ENCODE measurements around the gene CDH4.

Gene CDH4

GRCh38 chr20:61690150-61690549 is 438.1 kb downstream of the CDH4 start:
- no peak overlapping the region for H2BK12ac ChIP-seq (ENCODE audit: low read length)
- no peak overlapping the region for H2AFZ ChIP-seq (ENCODE audit: low read length)
- H2BK15ac ChIP-seq (ENCODE audit: low read length) = no peak overlapping the region
- no CpG with 5 or more reads among the region's 7 CpGs for whole genome bisulfite sequencing, 2 donors (ENCODE audit: extremely low coverage in 2 of 2, insufficient read length in 2 of 2, insufficient replicate concordance in 1 of 2)
- H3K79me1 ChIP-seq (ENCODE audit: low read depth, low read length) = no peaks in the 10 kb centered on the region
- H2BK120ac ChIP-seq (ENCODE audit: low read depth, low read length) = no peak overlapping the region
- H3K27me3 ChIP-seq (ENCODE audit: control insufficient read depth in 3 of 3, insufficient read depth in 3 of 3, low read depth in 1 of 3, low read length in 3 of 3) = no peaks in the 10 kb centered on the region
- no peak overlapping the region for H3K18ac ChIP-seq (ENCODE audit: low read length)
- H3K4me2 ChIP-seq (ENCODE audit: insufficient read depth, low read length, poor library complexity, severe bottlenecking) = no peak overlapping the region
- H3K14ac ChIP-seq (ENCODE audit: low read length) = no peak overlapping the region
- H2AK5ac ChIP-seq (ENCODE audit: low read depth, low read length) = no peak overlapping the region
- peaks cover 0 to 4% of the 10 kb centered on the region in 2 donors for H3K9me3 ChIP-seq (replicated peaks in 1 of 2; ENCODE audit: control insufficient read depth in 2 of 2, insufficient read depth in 1 of 2, low read depth in 1 of 2, low read length in 2 of 2)
- DNase-seq (ENCODE audit: low spot score) = no peak
- H4K91ac ChIP-seq (ENCODE audit: low read depth, low read length, poor library complexity) = peak overlapping the region; percentile 25
- peaks cover 0 to 12% of the 10 kb centered on the region in 2 donors for H3K4me1 ChIP-seq (ENCODE audit: control insufficient read depth in 2 of 2, insufficient read depth in 1 of 2, low read depth in 1 of 2, low read length in 2 of 2)
- no peak overlapping the region for H3K27ac ChIP-seq (replicated peaks; ENCODE audit: low read length)
- no peaks in the 10 kb centered on the region for H3K36me3 ChIP-seq (replicated peaks in 1 of 2; ENCODE audit: control insufficient read depth in 2 of 2, insufficient read depth in 2 of 2, low read length in 2 of 2)
- H3K4me3 ChIP-seq (ENCODE audit: low read length in 2 of 2) = no peak overlapping the region
- no peak overlapping the region for H2BK5ac ChIP-seq (ENCODE audit: low read length)
- H4K8ac ChIP-seq (ENCODE audit: low read depth, low read length) = no peak overlapping the region
- H3K9ac ChIP-seq (ENCODE audit: low read depth, low read length, poor library complexity) = no peak overlapping the region
- no peak overlapping the region for H3K23ac ChIP-seq (ENCODE audit: low read depth, low read length, poor library complexity)
- no peak overlapping the region for H3K4ac ChIP-seq (ENCODE audit: low read length)

GRCh38 chr20:61690993-61691838 is 439.2 kb downstream of the CDH4 start:
- Histone ChIP-seq H3K4me2 (ENCODE audit: insufficient read depth, low read length, poor library complexity, severe bottlenecking) (no peak overlapping the region), H3K18ac (ENCODE audit: low read length) (no peak overlapping the region), H3K27me3 (ENCODE audit: control insufficient read depth in 3 of 3, insufficient read depth in 3 of 3, low read depth in 1 of 3, low read length in 3 of 3) (no peaks in the 10 kb centered on the region), H3K4me3 (ENCODE audit: low read length in 2 of 2) (no peak overlapping the region), H3K79me1 (ENCODE audit: low read depth, low read length) (no peaks in the 10 kb centered on the region), H4K91ac (ENCODE audit: low read depth, low read length, poor library complexity) (no peak overlapping the region), H3K36me3 (replicated peaks in 1 of 2; ENCODE audit: control insufficient read depth in 2 of 2, insufficient read depth in 2 of 2, low read length in 2 of 2) (no peaks in the 10 kb centered on the region), H2BK12ac (ENCODE audit: low read length) (no peak overlapping the region), H3K9me3 (replicated peaks in 1 of 2; ENCODE audit: control insufficient read depth in 2 of 2, insufficient read depth in 1 of 2, low read depth in 1 of 2, low read length in 2 of 2) (peaks cover 0 to 3% of the 10 kb centered on the region in 2 donors), H4K8ac (ENCODE audit: low read depth, low read length) (no peak overlapping the region), H2BK5ac (ENCODE audit: low read length) (no peak overlapping the region), H2BK120ac (ENCODE audit: low read depth, low read length) (no peak overlapping the region), H2BK15ac (ENCODE audit: low read length) (no peak overlapping the region), H3K9ac (ENCODE audit: low read depth, low read length, poor library complexity) (peak overlapping the region; percentile 24), H2AK5ac (ENCODE audit: low read depth, low read length) (no peak overlapping the region), H3K23ac (ENCODE audit: low read depth, low read length, poor library complexity) (peak overlapping the region; percentile 48), H2AFZ (ENCODE audit: low read length) (no peak overlapping the region), H3K27ac (replicated peaks; ENCODE audit: low read length) (no peak overlapping the region), H3K4ac (ENCODE audit: low read length) (no peak overlapping the region), H3K4me1 (ENCODE audit: control insufficient read depth in 2 of 2, insufficient read depth in 1 of 2, low read depth in 1 of 2, low read length in 2 of 2) (peaks cover 0 to 9% of the 10 kb centered on the region in 2 donors), H3K14ac (ENCODE audit: low read length) (no peak overlapping the region)
- DNase-seq (ENCODE audit: low spot score) = no peak
- no CpG with 5 or more reads among the region's 16 CpGs for WGBS, 2 donors (ENCODE audit: extremely low coverage in 2 of 2, insufficient read length in 2 of 2, insufficient replicate concordance in 1 of 2)

- Histone ChIP-seq H3K14ac (ENCODE audit: low read length) (no peak overlapping the region), H3K4me2 (ENCODE audit: insufficient read depth, low read length, poor library complexity, severe bottlenecking) (no peak overlapping the region), H3K18ac (ENCODE audit: low read length) (no peak overlapping the region), H2BK5ac (ENCODE audit: low read length) (no peak overlapping the region), H3K79me1 (ENCODE audit: low read depth, low read length) (no peaks in the 10 kb centered on the region), H4K91ac (ENCODE audit: low read depth, low read length, poor library complexity) (no peak overlapping the region), H3K4ac (ENCODE audit: low read length) (no peak overlapping the region), H3K23ac (ENCODE audit: low read depth, low read length, poor library complexity) (no peak overlapping the region), H2BK12ac (ENCODE audit: low read length) (no peak overlapping the region), H4K8ac (ENCODE audit: low read depth, low read length) (no peak overlapping the region), H3K27ac (replicated peaks; ENCODE audit: low read length) (no peak overlapping the region), H3K4me1 (ENCODE audit: control insufficient read depth in 2 of 2, insufficient read depth in 1 of 2, low read depth in 1 of 2, low read length in 2 of 2) (peaks cover 0 to 9% of the 10 kb centered on the region in 2 donors), H2AK5ac (ENCODE audit: low read depth, low read length) (no peak overlapping the region), H2AFZ (ENCODE audit: low read length) (no peak overlapping the region), H3K36me3 (replicated peaks in 1 of 2; ENCODE audit: control insufficient read depth in 2 of 2, insufficient read depth in 2 of 2, low read length in 2 of 2) (no peaks in the 10 kb centered on the region), H2BK15ac (ENCODE audit: low read length) (no peak overlapping the region), H3K9me3 (replicated peaks in 1 of 2; ENCODE audit: control insufficient read depth in 2 of 2, insufficient read depth in 1 of 2, low read depth in 1 of 2, low read length in 2 of 2) (no peaks in the 10 kb centered on the region), H3K9ac (ENCODE audit: low read depth, low read length, poor library complexity) (no peak overlapping the region), H3K27me3 (ENCODE audit: control insufficient read depth in 3 of 3, insufficient read depth in 3 of 3, low read depth in 1 of 3, low read length in 3 of 3) (no peaks in the 10 kb centered on the region), H2BK120ac (ENCODE audit: low read depth, low read length) (no peak overlapping the region), H3K4me3 (ENCODE audit: low read length in 2 of 2) (no peak overlapping the region)
- DNase-seq (ENCODE audit: low spot score) = no peak
- no CpG with 5 or more reads among the region's 1 CpG for whole genome bisulfite sequencing, 2 donors (ENCODE audit: extremely low coverage in 2 of 2, insufficient read length in 2 of 2, insufficient replicate concordance in 1 of 2)
Observed at GRCh38 chr20:61691978-61692377, 439.9 kb downstream of the CDH4 start.

GRCh38 chr20:61692479-61692878 is 440.4 kb downstream of the CDH4 start:
- no peak overlapping the region for H3K14ac ChIP-seq (ENCODE audit: low read length)
- peaks cover 0 to 9% of the 10 kb centered on the region in 2 donors for H3K4me1 ChIP-seq (ENCODE audit: control insufficient read depth in 2 of 2, insufficient read depth in 1 of 2, low read depth in 1 of 2, low read length in 2 of 2)
- no peak for DNase-seq (ENCODE audit: low spot score)

More at GRCh38 chr20:61692479-61692878, 440.4 kb downstream of the CDH4 start:
- Histone ChIP-seq H2BK120ac (ENCODE audit: low read depth, low read length) (no peak overlapping the region), H2BK5ac (ENCODE audit: low read length) (no peak overlapping the region), H3K23ac (ENCODE audit: low read depth, low read length, poor library complexity) (no peak overlapping the region), H3K27ac (replicated peaks; ENCODE audit: low read length) (no peak overlapping the region), H3K9ac (ENCODE audit: low read depth, low read length, poor library complexity) (no peak overlapping the region), H4K8ac (ENCODE audit: low read depth, low read length) (no peak overlapping the region), H3K18ac (ENCODE audit: low read length) (no peak overlapping the region), H4K91ac (ENCODE audit: low read depth, low read length, poor library complexity) (no peak overlapping the region), H2BK15ac (ENCODE audit: low read length) (no peak overlapping the region), H3K36me3 (replicated peaks in 1 of 2; ENCODE audit: control insufficient read depth in 2 of 2, insufficient read depth in 2 of 2, low read length in 2 of 2) (no peaks in the 10 kb centered on the region), H3K4ac (ENCODE audit: low read length) (no peak overlapping the region), H2AFZ (ENCODE audit: low read length) (no peak overlapping the region), H2BK12ac (ENCODE audit: low read length) (no peak overlapping the region), H3K4me2 (ENCODE audit: insufficient read depth, low read length, poor library complexity, severe bottlenecking) (no peak overlapping the region), H3K4me3 (ENCODE audit: low read length in 2 of 2) (no peak overlapping the region), H2AK5ac (ENCODE audit: low read depth, low read length) (no peak overlapping the region), H3K9me3 (replicated peaks in 1 of 2; ENCODE audit: control insufficient read depth in 2 of 2, insufficient read depth in 1 of 2, low read depth in 1 of 2, low read length in 2 of 2) (no peaks in the 10 kb centered on the region), H3K27me3 (ENCODE audit: control insufficient read depth in 3 of 3, insufficient read depth in 3 of 3, low read depth in 1 of 3, low read length in 3 of 3) (no peaks in the 10 kb centered on the region), H3K79me1 (ENCODE audit: low read depth, low read length) (no peaks in the 10 kb centered on the region)
- no CpG with 5 or more reads among the region's 6 CpGs for WGBS, 2 donors (ENCODE audit: extremely low coverage in 2 of 2, insufficient read length in 2 of 2, insufficient replicate concordance in 1 of 2)
